Measurements from ENCODE around the gene ACVRL1.

- TF ChIP-seq CTCF (IDR thresholded peaks at IDR 0.05; ENCODE audit: low read depth, low read length), result no peak
- TF ChIP-seq POLR2A (IDR thresholded peaks at IDR 0.05; ENCODE audit: extremely low read depth, insufficient read length), result no peak
Observed at GRCh38 chr12:51866762-51867161, 40.5 kb upstream of the ACVRL1 start.
